Keratinocyte (primary cell): ENCODE results near the gene SETX. TPM values are rescaled to one million over a fixed set of nuclear protein-coding genes. Genes with fewer than 3 reads are reported as not detected.

Experiments used
- DNase-seq: peaks from one replicate; pipeline ENCODE4 v3.0.0-alpha.2; 2011; ENCODE audit warnings: low read depth, missing footprints, low spot score
- FAIRE-seq: peaks from 2 replicates; lab custom pipeline; 2011; peaks lifted over from hg19 to GRCh38; lab: Jason Lieb, UNC
- H2AFZ ChIP-seq: 2 replicates; pipeline ENCODE4 v1.6.0; 2012; ENCODE audit warnings: low read length, control low read depth, inconsistent platforms; ENCODE audit not compliant: control insufficient read depth
- H3K27ac ChIP-seq: 2 replicates; pipeline ENCODE4 v1.5.1; 2011; ENCODE audit warnings: low read length; ENCODE audit not compliant: control insufficient read depth, insufficient read depth
- H3K27me3 ChIP-seq: 3 replicates; pipeline ENCODE4 v1.6.0; 2011; ENCODE audit warnings: low read length; ENCODE audit not compliant: control insufficient read depth, insufficient read depth; ENCODE audit errors: extremely low read depth
- H3K36me3 ChIP-seq, 2 experiments: 2 replicates in 1 of 2; 3 replicates in 1 of 2; pipeline ENCODE4 v1.5.1; 2011; ENCODE audit warnings: low read length in 2 of 2, mild to moderate bottlenecking in 1 of 2; ENCODE audit not compliant: control insufficient read depth in 2 of 2, insufficient read depth in 2 of 2; ENCODE audit errors: extremely low read depth in 1 of 2
- H3K4me1 ChIP-seq: 3 replicates; pipeline ENCODE4 v1.5.1; 2011; ENCODE audit warnings: low read length; ENCODE audit not compliant: control insufficient read depth, insufficient read depth; ENCODE audit errors: extremely low read depth
- H3K4me2 ChIP-seq: 3 replicates; pipeline ENCODE4 v1.6.0; 2011; ENCODE audit warnings: low read depth, low read length; ENCODE audit not compliant: control insufficient read depth, insufficient read depth; ENCODE audit errors: extremely low read depth
- H3K4me3 ChIP-seq, 3 experiments: fragments of 200-600 bp in 1 of 3; sonication (generic) in 1 of 3; 2 replicates in 2 of 3; 3 replicates in 1 of 3; pipeline ENCODE4 v1.5.1; 2011 to 2016; ENCODE audit warnings: low read length in 3 of 3, mild to moderate bottlenecking in 3 of 3, control low read depth in 2 of 3, inconsistent platforms in 1 of 3, low read depth in 1 of 3, mixed read lengths in 1 of 3, mixed run types in 1 of 3, moderate library complexity in 1 of 3; ENCODE audit not compliant: control insufficient read depth in 2 of 3, insufficient read depth in 2 of 3; ENCODE audit errors: extremely low read depth in 1 of 3
- H3K79me2 ChIP-seq: 2 replicates; pipeline ENCODE4 v1.6.0; 2012; ENCODE audit warnings: low read length; ENCODE audit not compliant: control insufficient read depth, insufficient read depth
- H3K9ac ChIP-seq: 3 replicates; pipeline ENCODE4 v1.6.0; 2011; ENCODE audit warnings: low read length; ENCODE audit not compliant: control insufficient read depth, insufficient read depth; ENCODE audit errors: extremely low read depth
- H3K9me1 ChIP-seq: 3 replicates; pipeline ENCODE4 v1.6.0; 2011; ENCODE audit warnings: low read length; ENCODE audit not compliant: control insufficient read depth, insufficient read depth; ENCODE audit errors: extremely low read depth
- H3K9me3 ChIP-seq: 2 replicates; pipeline ENCODE4 v1.5.1; 2012; ENCODE audit warnings: low read depth, low read length; ENCODE audit not compliant: control insufficient read depth
- H4K20me1 ChIP-seq: 3 replicates; pipeline ENCODE4 v1.6.0; 2011; ENCODE audit warnings: low read length; ENCODE audit not compliant: control insufficient read depth, insufficient read depth; ENCODE audit errors: extremely low read depth
- EZH2 ChIP-seq: IDR thresholded peaks from one replicate; pipeline ENCODE4 v1.6.1; 2012; ENCODE audit warnings: inconsistent platforms, mild to moderate bottlenecking, low read length, moderate library complexity
- dilution Hi-C: fragments of 300-500 bp; cut with MboI; formaldehyde crosslinking; loops from one replicate; pipeline ENCODE4 v1.7.0; 2020; ENCODE audit warnings: low sequenced_read_pairs; ENCODE audit not compliant: extremely low pct_ligation_motif_present
- polyA plus RNA-seq, 5 experiments: library from polyadenylated mRNA; depleted of rRNA in 3 of 5; stranded (reverse) in 3 of 5; stranded (forward) in 1 of 5; unstranded in 1 of 5; fragments of >200 nt; gene quantifications; 1 replicate in 1 of 5; 2 replicates in 3 of 5; 3 replicates in 1 of 5; pipeline versions ENCODE4 v1.2.1 to v1.2.3, GENCODE V29; 2011 to 2012; ENCODE audit warnings: missing spikeins in 2 of 5, low read depth in 1 of 5, low replicate concordance in 1 of 5
- TF ChIP-seq, protein P1 (sequence below), 3 experiments: IDR thresholded peaks in 1 of 3; conservative IDR thresholded peaks in 1 of 3; optimal IDR thresholded peaks in 1 of 3; 2 replicates in 2 of 3; 3 replicates in 1 of 3; pipeline versions ENCODE3 to v1.5.1; 2011; ENCODE audit warnings: low read length in 3 of 3, mild to moderate bottlenecking in 3 of 3, moderate library complexity in 2 of 3, control low read depth in 1 of 3, inconsistent platforms in 1 of 3; ENCODE audit not compliant: insufficient read depth in 2 of 3; ENCODE audit errors: extremely low read depth in 1 of 3

Gene SETX
- polyA plus RNA-seq, 1 donor (not counting 4 experiments of a cell fraction or from before 2014, with no cell fraction given): 23.8 TPM

- Histone ChIP-seq H3K36me3 (no peaks in the 10 kb centered on the region), H3K4me3 (no peak overlapping the region), H3K79me2 (no peaks in the 10 kb centered on the region), H3K4me1 (peaks cover 6% of the 10 kb centered on the region), H4K20me1 (no peaks in the 10 kb centered on the region), H2AFZ (no peak overlapping the region), H3K4me2 (no peak overlapping the region), H3K27ac (no peak overlapping the region), H3K9ac (no peak overlapping the region), H3K9me3 (no peaks in the 10 kb centered on the region), H3K9me1 (no peaks in the 10 kb centered on the region), H3K27me3 (peaks cover 36% of the 10 kb centered on the region)
- no peak for FAIRE-seq
- TF ChIP-seq, protein P1, sequence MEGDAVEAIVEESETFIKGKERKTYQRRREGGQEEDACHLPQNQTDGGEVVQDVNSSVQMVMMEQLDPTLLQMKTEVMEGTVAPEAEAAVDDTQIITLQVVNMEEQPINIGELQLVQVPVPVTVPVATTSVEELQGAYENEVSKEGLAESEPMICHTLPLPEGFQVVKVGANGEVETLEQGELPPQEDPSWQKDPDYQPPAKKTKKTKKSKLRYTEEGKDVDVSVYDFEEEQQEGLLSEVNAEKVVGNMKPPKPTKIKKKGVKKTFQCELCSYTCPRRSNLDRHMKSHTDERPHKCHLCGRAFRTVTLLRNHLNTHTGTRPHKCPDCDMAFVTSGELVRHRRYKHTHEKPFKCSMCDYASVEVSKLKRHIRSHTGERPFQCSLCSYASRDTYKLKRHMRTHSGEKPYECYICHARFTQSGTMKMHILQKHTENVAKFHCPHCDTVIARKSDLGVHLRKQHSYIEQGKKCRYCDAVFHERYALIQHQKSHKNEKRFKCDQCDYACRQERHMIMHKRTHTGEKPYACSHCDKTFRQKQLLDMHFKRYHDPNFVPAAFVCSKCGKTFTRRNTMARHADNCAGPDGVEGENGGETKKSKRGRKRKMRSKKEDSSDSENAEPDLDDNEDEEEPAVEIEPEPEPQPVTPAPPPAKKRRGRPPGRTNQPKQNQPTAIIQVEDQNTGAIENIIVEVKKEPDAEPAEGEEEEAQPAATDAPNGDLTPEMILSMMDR (optimal IDR thresholded peaks at IDR 0.05 in 1 of 3, IDR thresholded peaks at IDR 0.05 in 1 of 3, conservative IDR thresholded peaks at IDR 0.05 in 1 of 3; ENCODE audit: extremely low read depth in 1 of 3, insufficient read depth in 2 of 3, low read length in 3 of 3): no peak
- TF ChIP-seq EZH2: no peak
- dilution Hi-C loops: no loop called here
- DNase-seq: no peak
Observed at GRCh38 chr9:132245465-132245864, 109.3 kb downstream of the SETX start.

DNA sequence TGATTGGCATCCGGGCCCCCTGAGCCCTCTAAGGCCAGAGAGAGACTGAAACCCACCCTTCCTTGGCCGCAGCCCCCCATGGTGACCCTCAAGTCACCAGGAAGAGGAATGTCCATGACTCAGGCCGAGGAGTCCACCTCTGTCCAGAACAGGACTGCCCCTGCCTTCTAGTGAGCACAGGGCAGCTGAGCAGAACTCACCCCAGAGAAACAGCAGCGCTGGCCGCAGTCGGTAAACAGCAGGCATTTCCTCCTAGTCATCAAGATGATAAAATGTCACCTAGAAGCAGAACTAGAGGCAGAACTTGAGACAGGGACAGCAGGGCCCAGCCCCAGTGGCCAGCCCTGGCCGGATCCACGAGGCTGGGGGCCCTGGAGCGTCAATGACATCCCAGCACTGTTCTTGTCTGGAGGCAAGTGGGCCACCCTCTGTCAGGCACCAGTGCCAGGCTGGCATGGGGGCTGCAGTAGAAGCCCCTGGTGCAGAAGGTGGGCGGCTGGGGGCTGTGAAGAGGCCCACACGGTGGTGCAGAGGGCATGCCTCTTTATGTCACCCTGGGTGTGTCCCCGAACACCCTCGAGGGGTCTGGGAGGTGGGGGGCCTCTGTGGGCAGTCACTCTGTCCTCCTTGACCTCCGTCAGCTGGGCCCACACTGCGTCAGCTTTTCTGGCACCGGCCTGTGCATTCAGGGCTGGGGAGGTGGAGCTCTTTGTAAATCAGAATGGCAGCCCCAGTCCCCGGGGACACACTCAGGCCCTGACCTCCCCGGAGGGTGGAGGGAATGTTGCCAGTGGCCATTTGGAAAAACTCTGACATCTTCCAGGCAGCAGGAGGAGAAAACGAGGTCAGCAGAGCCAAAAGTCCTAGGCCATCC lies 110.0 kb downstream of the SETX start:
- no peak overlapping the region for H3K27ac ChIP-seq
- H3K9ac ChIP-seq: no peak overlapping the region
- no peak overlapping the region for H3K4me2 ChIP-seq
- DNase-seq: no peak
- H3K79me2 ChIP-seq: no peaks in the 10 kb centered on the region
- H3K36me3 ChIP-seq: no peaks in the 10 kb centered on the region
- no peaks in the 10 kb centered on the region for H4K20me1 ChIP-seq
- H3K27me3 ChIP-seq: peaks cover 40% of the 10 kb centered on the region
- no peaks in the 10 kb centered on the region for H3K9me3 ChIP-seq
- H3K9me1 ChIP-seq: no peaks in the 10 kb centered on the region
- TF ChIP-seq, protein P1 (optimal IDR thresholded peaks at IDR 0.05 in 1 of 3, IDR thresholded peaks at IDR 0.05 in 1 of 3, conservative IDR thresholded peaks at IDR 0.05 in 1 of 3; ENCODE audit: extremely low read depth in 1 of 3, insufficient read depth in 2 of 3, low read length in 3 of 3): no peak
- TF ChIP-seq EZH2: no peak
- H3K4me3 ChIP-seq: no peak overlapping the region
- dilution Hi-C loops: no loop called here
- peaks cover 6% of the 10 kb centered on the region for H3K4me1 ChIP-seq
- FAIRE-seq: no peak
- H2AFZ ChIP-seq: no peak overlapping the region
